Measurements from ENCODE around the gene CLIC4. TPM values are rescaled to one million over a fixed set of nuclear protein-coding genes. Genes with fewer than 3 reads are reported as not detected.

CLIC4 gene
- total and polyA plus RNA-seq, 2 donors (not counting 1 experiment from before 2014, with no cell fraction given), result 28.5 to 123 TPM

DNA sequence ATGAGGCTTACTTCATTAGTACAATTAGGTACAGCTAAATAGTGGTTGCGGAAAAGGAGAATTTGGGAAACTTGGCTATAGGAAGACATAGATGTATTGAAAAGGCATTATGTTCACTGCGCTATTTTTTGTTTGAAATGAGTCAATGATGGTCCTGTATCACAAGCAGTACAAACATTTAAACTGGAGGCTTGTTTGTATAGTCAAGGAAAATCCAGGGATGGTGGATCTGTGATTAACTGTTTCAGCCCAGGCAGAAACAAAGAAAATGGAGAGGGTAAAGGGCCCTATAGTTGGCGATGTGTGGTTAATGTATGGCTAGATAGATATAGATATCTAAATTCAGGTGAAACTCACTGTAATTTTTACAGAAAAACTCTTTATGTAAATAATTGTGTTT lies 79.9 kb downstream of the CLIC4 start:
- intact Hi-C loops (cut with micrococcal nuclease), result loop anchor here (5.0 kb wide), 1 partner anchor 48 kb away; no protein-coding TSS in a partner anchor
- Histone ChIP-seq H3K4me2 (replicated peaks; ENCODE audit: low read depth, low read length, poor library complexity, severe bottlenecking) (no peak overlapping the region), H3K4me3 (ENCODE audit: control extremely low read depth in 1 of 5, extremely low read depth in 1 of 5, insufficient read depth in 1 of 5, low read depth in 2 of 5, low read length in 4 of 5) (no peak overlapping the region), H3K9ac (ENCODE audit: low read length) (no peak overlapping the region), H3K27me3 (replicated peaks in 1 of 4; ENCODE audit: control extremely low read depth in 1 of 4, control insufficient read depth in 3 of 4, insufficient read depth in 4 of 4, low read length in 3 of 4) (no peaks in the 10 kb centered on the region), H3K9me3 (ENCODE audit: control extremely low read depth in 1 of 3, control insufficient read depth in 2 of 3, insufficient read depth in 1 of 3, low read length in 2 of 3) (peaks cover 0 to 2% (median 0%) of the 10 kb centered on the region in 3 donors), H4K20me1 (ENCODE audit: control insufficient read depth, insufficient read depth, low read length, poor library complexity, severe bottlenecking) (peaks cover 63% of the 10 kb centered on the region), H3K36me3 (replicated peaks in 1 of 2; ENCODE audit: control extremely low read depth in 1 of 2, control insufficient read depth in 1 of 2, extremely low read depth in 1 of 2, insufficient read depth in 2 of 2, low read length in 1 of 2) (peaks cover 2 to 19% of the 10 kb centered on the region in 2 experiments), H3K79me2 (ENCODE audit: control insufficient read depth, insufficient read depth, low read length) (peaks cover 86% of the 10 kb centered on the region), H3K4me1 (ENCODE audit: control insufficient read depth in 2 of 2, insufficient read depth in 2 of 2, low read length in 2 of 2) (peaks cover 19 to 42% of the 10 kb centered on the region in 2 donors), H3K27ac (ENCODE audit: low read length in 2 of 2) (no peak overlapping the region), H2AFZ (ENCODE audit: insufficient read depth, low read depth, low read length, poor library complexity, severe bottlenecking) (no peak overlapping the region)
- TF ChIP-seq, protein P1, sequence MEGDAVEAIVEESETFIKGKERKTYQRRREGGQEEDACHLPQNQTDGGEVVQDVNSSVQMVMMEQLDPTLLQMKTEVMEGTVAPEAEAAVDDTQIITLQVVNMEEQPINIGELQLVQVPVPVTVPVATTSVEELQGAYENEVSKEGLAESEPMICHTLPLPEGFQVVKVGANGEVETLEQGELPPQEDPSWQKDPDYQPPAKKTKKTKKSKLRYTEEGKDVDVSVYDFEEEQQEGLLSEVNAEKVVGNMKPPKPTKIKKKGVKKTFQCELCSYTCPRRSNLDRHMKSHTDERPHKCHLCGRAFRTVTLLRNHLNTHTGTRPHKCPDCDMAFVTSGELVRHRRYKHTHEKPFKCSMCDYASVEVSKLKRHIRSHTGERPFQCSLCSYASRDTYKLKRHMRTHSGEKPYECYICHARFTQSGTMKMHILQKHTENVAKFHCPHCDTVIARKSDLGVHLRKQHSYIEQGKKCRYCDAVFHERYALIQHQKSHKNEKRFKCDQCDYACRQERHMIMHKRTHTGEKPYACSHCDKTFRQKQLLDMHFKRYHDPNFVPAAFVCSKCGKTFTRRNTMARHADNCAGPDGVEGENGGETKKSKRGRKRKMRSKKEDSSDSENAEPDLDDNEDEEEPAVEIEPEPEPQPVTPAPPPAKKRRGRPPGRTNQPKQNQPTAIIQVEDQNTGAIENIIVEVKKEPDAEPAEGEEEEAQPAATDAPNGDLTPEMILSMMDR (IDR thresholded peaks at IDR 0.05), result no peak
- no peak for TF ChIP-seq EZH2 (IDR thresholded peaks at IDR 0.05; ENCODE audit: borderline replicate concordance, insufficient read depth, low read depth, low read length, poor library complexity, severe bottlenecking)
- no peaks in the 10 kb centered on the region for H3K27me3 Mint-ChIP-seq
- no peak overlapping the region for H3K27ac Mint-ChIP-seq
- ChIA-PET POLR2A (no interaction called here), CTCF (interaction anchor here (0.6 to 16.1 kb wide), 10 partner anchors 8 to 1188 kb away, joined by 3 to 579 read pairs (median 3); partner anchors contain the start of gene CLIC4)
- ATAC-seq (ENCODE audit: low read depth) (no peak), DNase-seq (no peak)
- 100% methylated on average over 1 of the region's 3 CpGs for WGBS (ENCODE audit: insufficient coverage)
- H3K4me1 Mint-ChIP-seq, result peaks cover 76% of the 10 kb centered on the region
- no peaks in the 10 kb centered on the region for H3K9me3 Mint-ChIP-seq (ENCODE audit: insufficient read depth)
- H3K4me3 Mint-ChIP-seq, result no peak overlapping the region

DNA sequence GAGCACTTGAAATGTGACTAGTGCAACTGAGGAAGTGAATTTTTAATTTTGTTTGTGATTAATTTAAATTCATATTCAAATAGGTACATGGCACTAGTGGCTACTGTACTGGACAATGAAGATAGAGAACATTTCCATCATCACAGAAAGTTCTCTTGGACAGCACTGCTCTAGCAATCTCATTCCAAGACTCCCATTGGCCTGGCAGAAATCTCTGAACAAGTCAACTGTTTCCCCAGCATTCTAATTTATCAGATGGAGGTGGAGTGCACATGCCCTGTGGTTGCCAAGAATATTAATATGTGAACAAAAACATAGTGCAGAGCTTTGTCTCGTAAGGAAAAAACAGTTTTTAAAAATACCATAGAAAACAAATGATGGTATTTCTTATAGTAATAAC lies 81.3 kb downstream of the CLIC4 start:
- H3K4me2 ChIP-seq (replicated peaks; ENCODE audit: low read depth, low read length, poor library complexity, severe bottlenecking), result no peak overlapping the region
- ChIA-PET POLR2A (no interaction called here), CTCF (interaction anchor here (1.0 to 16.1 kb wide), 9 partner anchors 9 to 156 kb away, joined by 3 to 579 read pairs (median 4); no protein-coding TSS in a partner anchor)
- H3K4me3 Mint-ChIP-seq, result no peak overlapping the region
- H3K9ac ChIP-seq (ENCODE audit: low read length), result no peak overlapping the region
- TF ChIP-seq EZH2 (IDR thresholded peaks at IDR 0.05; ENCODE audit: borderline replicate concordance, insufficient read depth, low read depth, low read length, poor library complexity, severe bottlenecking), result no peak
- TF ChIP-seq, protein P1 (IDR thresholded peaks at IDR 0.05), result no peak
- peaks cover 60% of the 10 kb centered on the region for H4K20me1 ChIP-seq (ENCODE audit: control insufficient read depth, insufficient read depth, low read length, poor library complexity, severe bottlenecking)
- no peaks in the 10 kb centered on the region for H3K9me3 Mint-ChIP-seq (ENCODE audit: insufficient read depth)
- H3K27me3 Mint-ChIP-seq, result no peaks in the 10 kb centered on the region
- DNase-seq (no peak), ATAC-seq (ENCODE audit: low read depth) (no peak)
- no peaks in the 10 kb centered on the region for H3K9me3 ChIP-seq (ENCODE audit: control extremely low read depth in 1 of 3, control insufficient read depth in 2 of 3, insufficient read depth in 1 of 3, low read length in 2 of 3)
- H2AFZ ChIP-seq (ENCODE audit: insufficient read depth, low read depth, low read length, poor library complexity, severe bottlenecking), result no peak overlapping the region
- H3K27me3 ChIP-seq (replicated peaks in 1 of 4; ENCODE audit: control extremely low read depth in 1 of 4, control insufficient read depth in 3 of 4, insufficient read depth in 4 of 4, low read length in 3 of 4), result no peaks in the 10 kb centered on the region
- peak overlapping the region in 1 of 2 donors; percentile 8 for H3K27ac ChIP-seq (ENCODE audit: low read length in 2 of 2)
- H3K4me1 ChIP-seq (ENCODE audit: control insufficient read depth in 2 of 2, insufficient read depth in 2 of 2, low read length in 2 of 2), result peaks cover 16 to 38% of the 10 kb centered on the region in 2 donors
- intact Hi-C loops (cut with micrococcal nuclease), result loop anchor here (5.0 kb wide), 1 partner anchor 49 kb away; no protein-coding TSS in a partner anchor
- H3K79me2 ChIP-seq (ENCODE audit: control insufficient read depth, insufficient read depth, low read length), result peaks cover 88% of the 10 kb centered on the region
- H3K36me3 ChIP-seq (replicated peaks in 1 of 2; ENCODE audit: control extremely low read depth in 1 of 2, control insufficient read depth in 1 of 2, extremely low read depth in 1 of 2, insufficient read depth in 2 of 2, low read length in 1 of 2), result peaks cover 2 to 17% of the 10 kb centered on the region in 2 experiments
- no peak overlapping the region for H3K4me3 ChIP-seq (ENCODE audit: control extremely low read depth in 1 of 5, extremely low read depth in 1 of 5, insufficient read depth in 1 of 5, low read depth in 2 of 5, low read length in 4 of 5)
- H3K4me1 Mint-ChIP-seq, result peaks cover 75% of the 10 kb centered on the region
- WGBS (ENCODE audit: insufficient coverage), result no CpG with 5 or more reads among the region's 1 CpG
- no peak overlapping the region for H3K27ac Mint-ChIP-seq

All from B cell (primary cell).